PC-9 (cell line): ENCODE measurements around the gene TFB2M. TPM values are rescaled to one million over a fixed set of nuclear protein-coding genes. Genes with fewer than 3 reads are reported as not detected.

ENCODE experiments used
- BruUV-seq: library from RNA; stranded (reverse); fragments of 400-500 nt; replicated peaks from 2 replicates; lab custom pipeline; 2021; lab: Mats Ljungman, UMichigan
- CTCF ChIA-PET: fragments of 300-600 bp; sonication (Branson Sonifier 250); formaldehyde crosslinking; loops from one replicate; lab custom pipeline; 2022; ENCODE audit warnings: antibody characterized with exemption; lab: Charles Lee
- POLR2A ChIA-PET: fragments of 300-600 bp; sonication (Branson Sonifier 250); formaldehyde crosslinking; loops from one replicate; lab custom pipeline; 2022; ENCODE audit warnings: antibody characterized with exemption; ENCODE audit not compliant: unreplicated experiment; lab: Charles Lee
- DNase-seq, 2 experiments: peaks; one replicate each; pipeline versions ENCODE4 v3.0.0 to v3.0.0-alpha.2; 2015 to 2022; ENCODE audit warnings: mixed read lengths in 1 of 2
- H2AFZ ChIP-seq: fragments of 200-600 bp; sonication (generic); 2 replicates; pipeline ENCODE4 v1.8.1; 2017; ENCODE audit warnings: antibody characterized with exemption
- H3F3A ChIP-seq: fragments of 200-600 bp; sonication (generic); 2 replicates; pipeline ENCODE4 v1.8.1; 2017; ENCODE audit warnings: antibody characterized with exemption, mild to moderate bottlenecking, low read depth; ENCODE audit not compliant: insufficient read depth
- H3K27ac ChIP-seq: fragments of 200-600 bp; sonication (generic); 2 replicates; pipeline ENCODE4 v1.6.1; 2016; ENCODE audit warnings: mixed run types
- H3K27me3 ChIP-seq: fragments of 200-600 bp; sonication (generic); 2 replicates; pipeline ENCODE4 v1.6.1; 2016; ENCODE audit warnings: low read depth, mixed run types; ENCODE audit not compliant: insufficient read depth
- H3K36me3 ChIP-seq: fragments of 200-600 bp; sonication (generic); 2 replicates; pipeline ENCODE4 v1.6.1; 2016; ENCODE audit warnings: low read depth, mixed run types
- H3K4me1 ChIP-seq: fragments of 200-600 bp; sonication (generic); replicated peaks from 2 replicates; pipeline ENCODE4 v1.6.1; 2016; ENCODE audit warnings: mixed run types; ENCODE audit not compliant: insufficient read depth
- H3K4me2 ChIP-seq: fragments of 200-600 bp; sonication (generic); 2 replicates; pipeline ENCODE4 v1.6.1; 2017; ENCODE audit warnings: mixed run types
- H3K4me3 ChIP-seq: fragments of 200-600 bp; sonication (generic); 2 replicates; pipeline ENCODE4 v1.6.1; 2016; ENCODE audit warnings: mixed run types
- H3K79me2 ChIP-seq: fragments of 200-600 bp; sonication (generic); 2 replicates; pipeline ENCODE4 v1.6.1; 2017; ENCODE audit warnings: low read depth, mixed run types
- H3K9me2 ChIP-seq: fragments of 200-600 bp; sonication (generic); 2 replicates; pipeline ENCODE4 v1.8.1; 2017; ENCODE audit warnings: mild to moderate bottlenecking; ENCODE audit not compliant: insufficient read depth
- H3K9me3 ChIP-seq: fragments of 200-600 bp; sonication (generic); 2 replicates; pipeline ENCODE4 v1.8.1; 2016; ENCODE audit warnings: low read depth; ENCODE audit not compliant: insufficient read depth
- H4K20me1 ChIP-seq: fragments of 200-600 bp; sonication (generic); 2 replicates; pipeline ENCODE4 v1.8.1; 2017; ENCODE audit not compliant: insufficient read depth
- EZH2 ChIP-seq: fragments of 200-600 bp; sonication (generic); IDR thresholded peaks from 2 replicates; pipeline ENCODE4 v1.8.0; 2017; ENCODE audit warnings: antibody characterized with exemption, low read depth
- intact Hi-C: fragments of 100-400 bp; cut with micrococcal nuclease; formaldehyde crosslinking; loops from one replicate; pipeline ENCODE4 v1.10.0; 2022; ENCODE audit not compliant: unreplicated experiment
- total RNA-seq: library from RNA; stranded (reverse); gene quantifications from 2 replicates; pipeline ENCODE4 v1.2.3, GENCODE V29; 2021
- TF ChIP-seq, protein P1 (sequence below): fragments of 200-600 bp; sonication (generic); conservative IDR thresholded peaks from 2 replicates; pipeline ENCODE4 v1.6.1; 2017; ENCODE audit warnings: mixed run types, antibody characterized with exemption, mild to moderate bottlenecking, moderate library complexity

Gene TFB2M
- total RNA-seq, 1 experiment from 2014 or later = 16.2 TPM

DNA sequence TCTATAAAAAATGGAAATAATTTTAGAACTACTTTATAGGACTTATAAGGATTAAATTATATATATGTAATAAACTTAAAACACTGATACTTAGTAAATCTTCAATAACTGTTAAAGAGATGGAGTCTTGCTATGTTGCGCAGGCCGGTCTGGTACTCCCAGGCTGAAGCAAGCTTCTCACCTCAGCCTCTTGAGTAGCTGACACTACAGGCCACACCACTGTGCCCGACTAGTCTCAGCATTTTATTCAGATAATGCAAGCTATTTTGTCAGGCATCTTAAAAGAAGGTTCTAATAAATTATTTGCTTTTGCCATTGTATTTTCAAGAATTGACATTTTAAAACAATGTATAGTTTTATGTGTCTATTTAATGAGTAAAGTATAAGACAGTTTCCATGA lies 21.0 kb upstream of the TFB2M start:
- no peaks in the 10 kb centered on the region for H3F3A ChIP-seq
- H3K27ac ChIP-seq = no peak overlapping the region
- ChIA-PET CTCF (no interaction called here), POLR2A (no interaction called here)
- intact Hi-C loops = no loop called here
- no peaks in the 10 kb centered on the region for H3K4me1 ChIP-seq
- no peak overlapping the region for H2AFZ ChIP-seq
- no peaks in the 10 kb centered on the region for H3K9me3 ChIP-seq
- TF ChIP-seq, protein P1, sequence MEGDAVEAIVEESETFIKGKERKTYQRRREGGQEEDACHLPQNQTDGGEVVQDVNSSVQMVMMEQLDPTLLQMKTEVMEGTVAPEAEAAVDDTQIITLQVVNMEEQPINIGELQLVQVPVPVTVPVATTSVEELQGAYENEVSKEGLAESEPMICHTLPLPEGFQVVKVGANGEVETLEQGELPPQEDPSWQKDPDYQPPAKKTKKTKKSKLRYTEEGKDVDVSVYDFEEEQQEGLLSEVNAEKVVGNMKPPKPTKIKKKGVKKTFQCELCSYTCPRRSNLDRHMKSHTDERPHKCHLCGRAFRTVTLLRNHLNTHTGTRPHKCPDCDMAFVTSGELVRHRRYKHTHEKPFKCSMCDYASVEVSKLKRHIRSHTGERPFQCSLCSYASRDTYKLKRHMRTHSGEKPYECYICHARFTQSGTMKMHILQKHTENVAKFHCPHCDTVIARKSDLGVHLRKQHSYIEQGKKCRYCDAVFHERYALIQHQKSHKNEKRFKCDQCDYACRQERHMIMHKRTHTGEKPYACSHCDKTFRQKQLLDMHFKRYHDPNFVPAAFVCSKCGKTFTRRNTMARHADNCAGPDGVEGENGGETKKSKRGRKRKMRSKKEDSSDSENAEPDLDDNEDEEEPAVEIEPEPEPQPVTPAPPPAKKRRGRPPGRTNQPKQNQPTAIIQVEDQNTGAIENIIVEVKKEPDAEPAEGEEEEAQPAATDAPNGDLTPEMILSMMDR = no peak
- no peak overlapping the region for H3K4me3 ChIP-seq
- no peaks in the 10 kb centered on the region for H3K79me2 ChIP-seq
- DNase-seq = no peak
- no peaks in the 10 kb centered on the region for H3K27me3 ChIP-seq
- BruUV-seq = no TSS peak
- no peaks in the 10 kb centered on the region for H3K9me2 ChIP-seq
- H4K20me1 ChIP-seq = no peaks in the 10 kb centered on the region
- no peak overlapping the region for H3K4me2 ChIP-seq
- no peaks in the 10 kb centered on the region for H3K36me3 ChIP-seq

DNA sequence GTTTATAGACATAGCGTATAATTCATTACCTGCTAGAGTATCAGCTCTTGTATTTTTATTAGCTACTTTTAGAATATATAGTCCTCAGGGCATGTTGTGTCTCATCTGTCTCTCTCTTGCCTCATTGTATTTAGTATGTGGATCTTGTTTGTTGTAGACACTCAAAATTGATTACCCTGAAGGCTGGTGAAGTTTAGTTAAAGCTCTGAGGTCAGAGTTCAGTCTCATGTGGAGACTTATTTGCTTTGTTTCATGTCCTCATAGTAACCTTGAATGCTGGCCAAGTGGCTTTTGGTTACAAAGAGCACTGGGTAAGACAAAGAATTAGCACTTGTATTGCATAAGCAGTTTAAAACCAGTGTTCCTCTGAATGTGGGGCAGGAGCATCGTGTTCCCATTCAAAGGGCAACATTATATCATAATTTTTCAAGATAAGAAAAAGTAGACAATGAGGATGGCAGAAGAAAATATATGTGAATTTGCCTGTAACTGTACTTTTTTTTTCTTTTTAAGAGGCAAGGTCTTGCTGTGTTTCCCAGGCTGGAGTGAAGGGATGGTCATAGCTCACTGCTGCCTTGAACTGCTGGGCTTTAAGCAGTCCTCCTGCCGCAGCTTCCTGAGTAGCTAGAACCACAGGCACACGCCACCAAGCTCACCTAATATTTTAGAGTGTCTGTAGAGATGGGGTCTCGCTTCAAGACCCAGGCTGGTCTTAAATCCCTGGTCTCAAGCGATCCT lies 17.6 kb upstream of the TFB2M start:
- Histone ChIP-seq H4K20me1 (no peaks in the 10 kb centered on the region), H3K79me2 (no peaks in the 10 kb centered on the region), H3K36me3 (no peaks in the 10 kb centered on the region), H3K27ac (no peak overlapping the region), H3F3A (no peaks in the 10 kb centered on the region), H3K4me3 (no peak overlapping the region), H3K27me3 (no peaks in the 10 kb centered on the region), H3K9me3 (no peaks in the 10 kb centered on the region), H2AFZ (no peak overlapping the region), H3K4me1 (no peaks in the 10 kb centered on the region), H3K9me2 (no peaks in the 10 kb centered on the region), H3K4me2 (no peak overlapping the region)
- BruUV-seq = no TSS peak
- ChIA-PET CTCF (no interaction called here), POLR2A (interaction anchor here (0.6 kb wide), 1 partner anchor 12 kb away, joined by 6 read pairs; no protein-coding TSS in a partner anchor)
- intact Hi-C loops = no loop called here
- DNase-seq = peak in 1 of 2 experiments; percentile 48
- TF ChIP-seq, protein P1 = no peak
- TF ChIP-seq EZH2 = no peak

GRCh38 chr1:246583056-246583440 lies 17.0 kb upstream of the TFB2M start:
- intact Hi-C loops = no loop called here
- DNase-seq = no peak
- H3K27me3 ChIP-seq = no peaks in the 10 kb centered on the region
- no peak overlapping the region for H2AFZ ChIP-seq
- BruUV-seq = no TSS peak
- H3K9me3 ChIP-seq = no peaks in the 10 kb centered on the region
- H3F3A ChIP-seq = no peaks in the 10 kb centered on the region
- no peaks in the 10 kb centered on the region for H4K20me1 ChIP-seq
- POLR2A ChIA-PET = interaction anchor here (0.6 kb wide), 1 partner anchor 13 kb away, joined by 6 read pairs; no protein-coding TSS in a partner anchor
- H3K36me3 ChIP-seq = no peaks in the 10 kb centered on the region
- no peak overlapping the region for H3K4me3 ChIP-seq
- H3K4me1 ChIP-seq = no peaks in the 10 kb centered on the region
- H3K79me2 ChIP-seq = no peaks in the 10 kb centered on the region
- H3K9me2 ChIP-seq = no peaks in the 10 kb centered on the region
- no peak overlapping the region for H3K4me2 ChIP-seq
- TF ChIP-seq EZH2 = no peak
- TF ChIP-seq, protein P1 = no peak
- H3K27ac ChIP-seq = no peak overlapping the region
- CTCF ChIA-PET = no interaction called here
